ENCODE data around the gene PTGIR.

Gene PTGIR

GRCh38 chr19:46624958-46625661 lies at the start of gene PTGIR:
Gene PTGIR, minus strand, starts transcription at chr19:46625089. Its CDS starts 864 bp downstream, at chr19:46624225.
- DNase-seq (ENCODE audit: low spot score) = no peak

GRCh38 chr19:46670813-46671212 lies 45.9 kb upstream of the PTGIR start:
- no peak for DNase-seq (ENCODE audit: low spot score)

GRCh38 chr19:46668662-46669061 lies 43.8 kb upstream of the PTGIR start:
- no peak for DNase-seq (ENCODE audit: low spot score)

GRCh38 chr19:46665072-46665471 lies 40.2 kb upstream of the PTGIR start:
- no peak for DNase-seq (ENCODE audit: low spot score)

- DNase-seq (ENCODE audit: low spot score) = peak; percentile 80
Measured at GRCh38 chr19:46661735-46662592, 37.1 kb upstream of the PTGIR start.

GRCh38 chr19:46661020-46661731 lies 36.3 kb upstream of the PTGIR start, which contains the start of gene DACT3:
Gene DACT3, minus strand, starts transcription at chr19:46661182. Its CDS starts 118 bp downstream, at chr19:46661064.
- peak; percentile 100 for DNase-seq (ENCODE audit: low spot score)

- no peak for DNase-seq (ENCODE audit: low spot score)
Measured at GRCh38 chr19:46660551-46661019, 35.7 kb upstream of the PTGIR start.

- no peak for DNase-seq (ENCODE audit: low spot score)
Measured at GRCh38 chr19:46660008-46660517, 35.2 kb upstream of the PTGIR start.

GRCh38 chr19:46659151-46660007 lies 34.5 kb upstream of the PTGIR start:
- DNase-seq (ENCODE audit: low spot score) = no peak

GRCh38 chr19:46656541-46656940 lies 31.7 kb upstream of the PTGIR start:
- DNase-seq (ENCODE audit: low spot score) = no peak

- no peak for DNase-seq (ENCODE audit: low spot score)
Measured at GRCh38 chr19:46654621-46655152, 29.8 kb upstream of the PTGIR start.

GRCh38 chr19:46650445-46650844 lies 25.6 kb upstream of the PTGIR start:
- no peak for DNase-seq (ENCODE audit: low spot score)

- no peak for DNase-seq (ENCODE audit: low spot score)
Measured at GRCh38 chr19:46648961-46649960, 24.4 kb upstream of the PTGIR start.

- no peak for DNase-seq (ENCODE audit: low spot score)
Measured at GRCh38 chr19:46648060-46648960, 23.4 kb upstream of the PTGIR start.

GRCh38 chr19:46646402-46646801 lies 21.5 kb upstream of the PTGIR start:
- no peak for DNase-seq (ENCODE audit: low spot score)

GRCh38 chr19:46644720-46645119 lies 19.8 kb upstream of the PTGIR start:
- DNase-seq (ENCODE audit: low spot score) = no peak

GRCh38 chr19:46640656-46641055 lies 15.8 kb upstream of the PTGIR start:
- DNase-seq (ENCODE audit: low spot score) = no peak

GRCh38 chr19:46639358-46640182 lies 14.7 kb upstream of the PTGIR start:
- no peak for DNase-seq (ENCODE audit: low spot score)
